ENCODE results near the gene CCDC197.

CCDC197 gene

GRCh38 chr14:93999573-93999972, 2.5 kb downstream of the CCDC197 start:
- DNase-seq (ENCODE audit: low read depth in 2 of 2): no peak

GRCh38 chr14:94000267-94000666, 3.2 kb downstream of the CCDC197 start:
- DNase-seq (ENCODE audit: low read depth in 2 of 2): no peak

DNA sequence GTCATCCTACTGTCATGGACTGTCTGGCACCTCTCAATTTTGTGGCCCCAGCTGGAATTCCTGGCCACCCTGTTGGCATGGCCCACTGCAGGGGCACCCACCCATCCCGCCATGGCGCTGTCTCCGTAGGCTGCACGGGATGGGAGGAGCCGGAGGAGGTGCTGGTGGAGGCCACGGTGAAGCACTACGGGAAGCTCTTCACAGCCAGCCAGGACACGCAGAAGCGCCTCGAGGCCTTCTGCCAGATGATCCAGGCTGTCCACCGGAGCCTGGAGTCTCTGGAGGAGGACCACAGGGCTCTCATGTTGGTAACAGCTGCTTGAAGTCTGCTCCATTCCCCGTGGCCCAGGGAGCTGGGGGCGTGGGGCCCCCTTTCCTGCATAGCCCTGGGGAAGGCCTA, 3.9 kb downstream of the CCDC197 start:
- no peak for DNase-seq (ENCODE audit: low read depth in 2 of 2)

- DNase-seq (ENCODE audit: low read depth in 2 of 2): peak; percentile 49 to 51
These were observed 4.6 kb downstream of the CCDC197 start for GRCh38 chr14:94001501-94002396.

DNA sequence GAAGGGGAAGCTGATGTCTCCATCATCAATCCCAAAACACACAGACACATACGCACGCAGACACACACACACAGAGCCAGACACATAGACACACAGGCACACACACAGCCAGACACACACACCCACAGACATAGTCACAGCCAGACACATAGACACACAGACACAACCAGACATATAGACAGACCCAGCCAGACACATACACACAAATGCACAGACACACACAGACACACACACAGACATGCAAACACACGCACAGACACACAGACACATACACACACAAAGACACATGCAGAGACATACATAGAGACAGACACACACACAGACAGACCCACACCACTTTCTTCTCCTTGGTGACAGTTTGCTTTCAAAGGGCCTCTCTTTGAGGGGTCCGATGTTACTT, 6.3 kb downstream of the CCDC197 start:
- no peak for DNase-seq (ENCODE audit: low read depth in 2 of 2)

DNA sequence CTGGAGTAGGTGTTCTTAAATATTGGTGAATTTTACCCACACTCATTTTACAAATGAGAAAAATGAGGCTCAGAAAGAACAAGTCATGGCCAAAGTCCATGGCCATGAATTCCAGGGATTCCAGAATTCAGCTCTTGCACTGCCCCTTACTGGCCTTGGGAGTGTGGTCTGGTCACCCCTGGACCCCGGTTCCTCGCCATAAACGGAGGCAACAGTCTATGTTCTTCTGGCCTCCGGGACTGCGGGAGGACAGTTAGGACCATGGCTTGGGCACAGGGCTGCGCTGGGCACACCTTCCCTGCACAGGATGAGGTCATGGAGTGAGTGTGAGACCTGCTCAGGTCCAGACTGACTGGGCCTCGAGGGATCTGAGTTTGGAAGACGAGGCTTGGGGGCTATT, 6.9 kb downstream of the CCDC197 start:
- no peak for DNase-seq (ENCODE audit: low read depth in 2 of 2)

DNA sequence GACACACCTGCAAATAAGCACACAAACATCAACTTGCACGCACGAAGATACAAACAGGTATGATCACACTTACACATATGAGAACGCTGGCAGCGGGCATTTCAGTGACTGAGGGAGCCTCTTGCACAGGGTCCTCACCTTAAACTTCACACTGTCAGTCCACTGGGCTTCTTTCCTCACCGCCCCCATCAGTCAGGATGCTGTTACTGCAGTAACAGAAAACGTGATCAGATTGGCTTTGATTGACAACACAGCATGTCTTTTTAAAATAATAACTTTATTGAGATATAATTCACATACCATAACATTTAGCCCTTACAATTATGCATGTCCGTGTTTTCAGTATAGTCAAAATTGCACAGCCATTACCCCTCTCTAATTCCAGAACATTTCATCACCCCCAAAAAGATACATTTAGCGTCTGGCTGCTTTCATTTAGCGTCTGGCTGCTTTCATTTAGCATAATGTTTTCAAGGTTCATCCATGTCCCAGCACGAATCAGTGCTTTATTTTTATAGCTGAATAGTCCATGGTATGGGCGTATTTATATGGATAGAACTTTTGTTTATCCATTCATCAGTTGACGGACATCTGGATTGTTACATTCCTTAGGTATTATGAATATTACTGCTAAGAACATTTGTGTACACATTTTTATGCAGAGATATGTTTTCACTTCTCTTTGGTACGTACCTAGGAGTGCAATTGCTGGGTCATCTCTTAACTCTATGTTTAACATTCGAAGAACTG, 8.4 kb downstream of the CCDC197 start:
- no peak for DNase-seq (ENCODE audit: low read depth in 2 of 2)

- DNase-seq (ENCODE audit: low read depth in 2 of 2): no peak
These were observed 11.1 kb downstream of the CCDC197 start for GRCh38 chr14:94008234-94008633.

- DNase-seq (ENCODE audit: low read depth in 2 of 2): no peak
These were observed 12.7 kb downstream of the CCDC197 start for GRCh38 chr14:94009767-94010166.

- no peak for DNase-seq (ENCODE audit: low read depth in 2 of 2)
These were observed 13.5 kb downstream of the CCDC197 start for GRCh38 chr14:94010625-94011024.

- no peak for DNase-seq (ENCODE audit: low read depth in 2 of 2)
These were observed 14.7 kb downstream of the CCDC197 start for GRCh38 chr14:94011795-94012194.

DNA sequence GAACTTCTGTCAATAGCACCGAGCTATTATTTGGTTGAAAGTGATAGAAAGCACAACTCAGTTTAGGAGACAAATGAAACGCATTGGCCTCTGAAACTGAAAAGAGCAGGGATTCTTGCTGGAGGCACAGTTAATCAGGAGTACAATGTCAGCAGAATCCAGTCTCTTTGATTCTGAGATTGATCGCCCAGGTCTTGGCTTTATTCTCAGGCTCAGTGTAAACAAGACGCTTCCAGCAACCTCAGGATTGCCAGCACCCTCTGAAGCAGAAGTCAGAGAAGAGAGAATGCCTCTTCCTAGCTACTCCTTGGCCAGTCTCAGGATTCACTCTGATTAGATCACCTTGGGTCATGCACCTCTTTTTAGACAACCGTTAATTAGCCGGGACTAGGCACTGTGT, 17.3 kb downstream of the CCDC197 start:
- no peak for DNase-seq (ENCODE audit: low read depth in 2 of 2)

- no peak for DNase-seq (ENCODE audit: low read depth in 2 of 2)
These were observed 18.1 kb downstream of the CCDC197 start for GRCh38 chr14:94015223-94015622.

GRCh38 chr14:94016446-94016976, 19.4 kb downstream of the CCDC197 start:
- no peak for DNase-seq (ENCODE audit: low read depth in 2 of 2)

- DNase-seq (ENCODE audit: low read depth in 2 of 2): no peak
These were observed 21.2 kb downstream of the CCDC197 start for GRCh38 chr14:94018308-94018707.

DNA sequence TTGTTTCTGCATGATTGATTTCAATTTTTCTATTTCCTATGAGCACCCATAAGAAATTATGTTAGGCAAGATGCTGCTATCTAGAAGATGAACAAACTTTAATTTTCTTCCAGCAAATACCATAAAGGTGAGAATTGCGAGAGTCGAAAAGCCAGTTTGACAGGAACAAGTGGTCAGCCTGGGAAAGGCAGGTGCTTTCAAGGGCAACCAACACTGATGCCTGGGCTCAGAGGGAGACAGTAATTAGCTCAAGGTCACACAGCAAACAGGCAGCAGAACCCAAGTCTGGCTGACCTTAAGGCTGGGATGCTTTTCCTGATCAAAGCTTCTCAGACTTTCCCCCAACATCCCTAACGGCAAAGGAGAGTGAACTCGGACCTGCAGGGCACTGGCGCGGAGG, 22.2 kb downstream of the CCDC197 start:
- no peak for DNase-seq (ENCODE audit: low read depth in 2 of 2)

DNA sequence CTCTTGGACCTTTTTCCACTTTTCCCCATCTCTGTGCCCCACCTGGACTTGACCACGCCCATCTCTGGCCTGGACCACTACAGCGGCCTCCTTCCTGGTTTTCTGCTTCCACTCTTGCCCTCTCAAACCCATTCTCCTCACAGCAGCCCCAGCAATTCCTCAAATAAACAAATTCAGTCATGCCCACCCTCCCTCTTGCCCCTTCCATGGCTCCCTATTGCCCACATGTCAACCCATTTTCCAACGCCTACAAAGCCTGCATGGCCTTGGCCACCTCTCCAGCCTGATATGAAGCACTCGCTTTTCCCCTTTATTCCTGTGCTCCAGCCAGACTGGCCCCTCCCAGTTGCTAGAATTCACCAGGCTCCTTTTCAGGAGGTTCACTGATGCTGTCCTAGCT, 23.2 kb downstream of the CCDC197 start:
- DNase-seq (ENCODE audit: low read depth in 2 of 2): no peak

DNA sequence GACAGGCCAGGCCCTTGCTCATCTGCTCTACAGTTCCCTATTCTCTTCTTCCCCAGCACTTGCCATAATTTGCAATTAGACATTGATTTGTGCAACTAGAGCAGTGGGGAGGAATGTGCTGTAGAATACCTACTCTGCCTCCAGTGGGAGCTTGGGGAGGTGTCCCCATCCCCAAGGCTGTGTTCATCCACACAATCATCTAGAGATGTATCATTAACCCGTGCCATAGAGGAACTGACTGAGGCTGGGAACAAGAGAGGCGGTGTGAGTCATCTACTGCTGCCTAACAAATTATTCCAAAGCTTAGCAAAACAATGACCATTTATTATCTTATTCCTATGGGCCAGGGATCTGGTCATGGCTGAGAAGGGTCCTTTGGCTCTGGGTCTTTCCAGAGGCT, 23.9 kb downstream of the CCDC197 start:
- no peak for DNase-seq (ENCODE audit: low read depth in 2 of 2)

DNA sequence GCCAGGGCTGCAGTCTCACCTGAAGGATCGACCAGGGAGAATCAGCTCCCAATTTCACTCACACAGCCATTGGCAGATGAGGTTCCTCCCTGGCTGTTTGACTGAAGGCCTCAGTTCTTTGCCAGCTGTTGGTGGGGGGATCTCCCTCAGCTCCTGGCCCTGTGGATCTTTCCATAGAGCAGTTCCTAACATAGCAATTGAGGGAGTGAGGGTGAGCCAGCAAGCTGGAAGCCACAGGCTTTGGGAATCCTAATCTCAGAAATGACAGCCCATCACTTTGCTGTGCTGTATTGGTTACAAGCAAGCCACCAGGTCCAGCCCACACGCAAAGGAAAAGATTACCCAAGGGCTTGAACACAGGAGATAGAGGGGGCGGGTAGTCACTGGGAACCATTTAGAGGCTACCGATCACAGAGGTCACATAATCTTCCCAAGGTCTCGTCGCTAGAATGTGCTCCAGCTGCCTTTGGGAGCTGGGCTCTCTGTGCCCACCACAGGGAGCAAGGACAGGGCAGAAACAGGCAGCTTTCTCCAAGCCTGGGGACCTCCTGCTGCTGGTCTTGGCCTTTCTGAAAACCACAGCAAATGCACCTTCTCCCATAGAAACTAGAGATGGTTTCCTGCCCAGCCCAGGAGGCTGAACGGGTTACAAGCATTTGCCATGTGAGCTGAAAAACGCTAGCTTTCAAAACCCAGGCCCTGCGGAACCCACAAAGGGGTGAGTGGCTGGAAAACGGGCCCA, 24.5 kb downstream of the CCDC197 start:
- no peak for DNase-seq (ENCODE audit: low read depth in 2 of 2)

GRCh38 chr14:94022532-94023411, 25.7 kb downstream of the CCDC197 start:
- no peak for DNase-seq (ENCODE audit: low read depth in 2 of 2)

GRCh38 chr14:94024549-94024948, 27.4 kb downstream of the CCDC197 start:
- DNase-seq (ENCODE audit: low read depth in 2 of 2): no peak

All from activated CD4-positive, alpha-beta T cell treated with anti-CD3 and anti-CD28 coated beads for 24 hours (primary cell).